A549 (cell line): ENCODE measurements around the gene SIGLEC7. TPM values are rescaled to one million over a fixed set of nuclear protein-coding genes. Genes with fewer than 3 reads are reported as not detected.

ENCODE experiments used
- ATAC-seq, 2 experiments: fragments of 200-7000 bp in 1 of 2; fragments of >200 bp in 1 of 2; cut with Nextera tagmentation in 1 of 2; cut with Tn5 transposase in 1 of 2; 3 replicates each; pipeline versions ENCODE4 v1.8.0 to v1.9.1; 2018 to 2020; ENCODE audit warnings: mild to moderate bottlenecking in 1 of 2, moderate library complexity in 1 of 2
- CTCF ChIA-PET: fragments of 300-600 bp; sonication (Branson Sonifier 250); formaldehyde crosslinking; extraction: SDS; loops from one replicate; lab custom pipeline; 2021; ENCODE audit warnings: antibody characterized with exemption, inconsistent platforms; lab: Yijun Ruan, JAX
- POLR2A ChIA-PET: fragments of 350-600 bp; formaldehyde crosslinking; extraction: SDS; loops from one replicate; lab custom pipeline; 2021; ENCODE audit warnings: antibody characterized with exemption, inconsistent platforms; lab: Yijun Ruan, JAX
- DNase-seq, 2 experiments: peaks; one replicate each; pipeline versions ENCODE4 v3.0.0 to v3.0.0-alpha.2; 2011 to 2016; ENCODE audit warnings: low read depth in 1 of 2, low spot score in 1 of 2
- FAIRE-seq: peaks from 2 replicates; lab custom pipeline; 2011; peaks lifted over from hg19 to GRCh38; lab: Jason Lieb, UNC
- H3K27ac ChIP-seq, 2 experiments: fragments of >200 bp; sonication (Bioruptor Twin); formaldehyde crosslinking; 3 replicates each; pipeline ENCODE4 v1.5.1; 2016 to 2017
- H3K4me1 ChIP-seq: fragments of >200 bp; sonication (Bioruptor Twin); formaldehyde crosslinking; 3 replicates; pipeline ENCODE4 v1.6.1; 2016
- H3K4me2 ChIP-seq: fragments of >200 bp; sonication (Bioruptor Twin); formaldehyde crosslinking; 3 replicates; pipeline ENCODE4 v1.6.1; 2016
- H3K4me3 ChIP-seq: fragments of >200 bp; sonication (Bioruptor Twin); formaldehyde crosslinking; 3 replicates; pipeline ENCODE4 v1.5.1; 2016
- H3K9me3 ChIP-seq: fragments of >200 bp; sonication (Bioruptor Twin); formaldehyde crosslinking; 3 replicates; pipeline ENCODE4 v1.6.1; 2016
- ATOH8 ChIP-seq: fragments of 250-450 bp; sonication (Bioruptor Pico); IDR thresholded peaks from 2 replicates; pipeline ENCODE4 v1.5.0; 2020; ENCODE audit warnings: low read depth, mild to moderate bottlenecking, moderate library complexity
- BCL3 ChIP-seq: fragments of >200 bp; sonication (Bioruptor Twin); formaldehyde crosslinking; IDR thresholded peaks from 3 replicates; pipeline ENCODE4 v1.6.1; 2016
- CBX8 ChIP-seq: fragments of 200-600 bp; sonication (generic); IDR thresholded peaks from 2 replicates; pipeline ENCODE4 v1.6.1; 2016
- CHD2 ChIP-seq: fragments of 150-350 bp; IDR thresholded peaks from 2 replicates; pipeline ENCODE4 v1.6.1; 2014; ENCODE audit warnings: low read length; ENCODE audit not compliant: partially characterized antibody
- EHMT2 ChIP-seq: fragments of 200-600 bp; sonication (generic); IDR thresholded peaks from 2 replicates; pipeline ENCODE4 v1.6.1; 2016; ENCODE audit warnings: antibody characterized with exemption, low read depth, mild to moderate bottlenecking, moderate library complexity
- EP300 ChIP-seq, 2 experiments: fragments of >200 bp; sonication (Bioruptor Twin); formaldehyde crosslinking; IDR thresholded peaks; 2 replicates in 1 of 2; 3 replicates in 1 of 2; pipeline ENCODE4 v1.6.1; 2016 to 2017
- FOSB ChIP-seq: fragments of 250-450 bp; sonication (Bioruptor Pico); IDR thresholded peaks from 2 replicates; pipeline ENCODE4 v1.5.0; 2020; ENCODE audit warnings: mild to moderate bottlenecking, moderate library complexity
- FOSL2 ChIP-seq, 2 experiments: fragments of 450-650 bp in 1 of 2; fragments of >200 bp in 1 of 2; sonication (Bioruptor Twin) in 1 of 2; formaldehyde crosslinking; IDR thresholded peaks; 2 replicates each; pipeline versions ENCODE4 v1.5.0 to v1.6.1; 2016 to 2020; ENCODE audit warnings: mild to moderate bottlenecking in 1 of 2, moderate library complexity in 1 of 2
- FOXS1 ChIP-seq: fragments of 250-450 bp; sonication (Bioruptor Pico); IDR thresholded peaks from 2 replicates; pipeline ENCODE4 v1.5.0; 2020; ENCODE audit warnings: mild to moderate bottlenecking, moderate library complexity
- GATA3 ChIP-seq: IDR thresholded peaks from 2 replicates; pipeline ENCODE4 v1.6.1; 2012; ENCODE audit warnings: borderline replicate concordance
- HEYL ChIP-seq: fragments of 250-450 bp; sonication (Bioruptor Pico); IDR thresholded peaks from 2 replicates; pipeline ENCODE4 v1.8.0; 2021; ENCODE audit warnings: mild to moderate bottlenecking, moderate library complexity
- HOXA7 ChIP-seq: fragments of 250-450 bp; sonication (Bioruptor Pico); IDR thresholded peaks from 2 replicates; pipeline ENCODE4 v1.5.0; 2020; ENCODE audit warnings: mild to moderate bottlenecking, moderate library complexity
- JUN ChIP-seq, 2 experiments: fragments of >200 bp; sonication (Bioruptor Twin); formaldehyde crosslinking; IDR thresholded peaks; 2 replicates in 1 of 2; 3 replicates in 1 of 2; pipeline ENCODE4 v1.6.1; 2016 to 2017
- MAZ ChIP-seq: fragments of 150-350 bp; IDR thresholded peaks from 2 replicates; pipeline ENCODE4 v1.6.1; 2014; ENCODE audit warnings: antibody characterized with exemption, low read depth, low read length, borderline replicate concordance
- NR3C1 ChIP-seq: fragments of >200 bp; sonication (Bioruptor Twin); formaldehyde crosslinking; IDR thresholded peaks from 3 replicates; pipeline ENCODE4 v1.6.1; 2017
- PHF8 ChIP-seq: fragments of 200-600 bp; sonication (generic); IDR thresholded peaks from 2 replicates; pipeline ENCODE4 v1.6.1; 2016; ENCODE audit warnings: low read depth, mild to moderate bottlenecking, antibody characterized with exemption, moderate library complexity, borderline replicate concordance
- POLR2A ChIP-seq: IDR thresholded peaks from 2 replicates; pipeline ENCODE4 v1.6.1; 2012; ENCODE audit warnings: mild to moderate bottlenecking, low read length
- RAD21 ChIP-seq, 2 experiments: fragments of >200 bp in 1 of 2; sonication (Bioruptor Twin) in 1 of 2; formaldehyde crosslinking in 1 of 2; IDR thresholded peaks in 1 of 2; conservative IDR thresholded peaks in 1 of 2; 2 replicates in 1 of 2; 3 replicates in 1 of 2; pipeline ENCODE4 v1.6.1; 2012 to 2018; ENCODE audit warnings: inconsistent platforms in 1 of 2
- RARB ChIP-seq: fragments of 250-450 bp; sonication (Bioruptor Pico); IDR thresholded peaks from 2 replicates; pipeline ENCODE4 v1.8.0; 2021; ENCODE audit warnings: mild to moderate bottlenecking, moderate library complexity
- RFX5 ChIP-seq: fragments of 450-650 bp; IDR thresholded peaks from 2 replicates; pipeline ENCODE4 v1.7.1; 2014; ENCODE audit warnings: antibody characterized with exemption, mild to moderate bottlenecking, moderate library complexity
- RNF2 ChIP-seq: fragments of 200-600 bp; sonication (generic); IDR thresholded peaks from 2 replicates; pipeline ENCODE4 v1.6.1; 2016; ENCODE audit warnings: low read depth, mild to moderate bottlenecking, antibody characterized with exemption, moderate library complexity, borderline replicate concordance
- SMC3 ChIP-seq: fragments of >200 bp; sonication (Bioruptor Twin); formaldehyde crosslinking; IDR thresholded peaks from 3 replicates; pipeline ENCODE4 v1.6.1; 2018; ENCODE audit warnings: inconsistent platforms
- SREBF2 ChIP-seq: fragments of 450-650 bp; IDR thresholded peaks from 2 replicates; pipeline ENCODE4 v1.6.1; 2014; ENCODE audit warnings: mild to moderate bottlenecking, moderate library complexity
- ZC3H11A ChIP-seq: fragments of 450-650 bp; IDR thresholded peaks from 2 replicates; pipeline ENCODE4 v1.6.1; 2014; ENCODE audit warnings: antibody characterized with exemption, mild to moderate bottlenecking
- WGBS: methylation state at CpG from one replicate; pipeline ENCODE4 v1.1.6; 2017; ENCODE audit errors: missing lambda C conversion rate; 5-methylcytosine and 5-hydroxymethylcytosine counted together
- polyA plus RNA-seq, 4 experiments: library from polyadenylated mRNA; depleted of rRNA in 3 of 4; stranded (reverse); fragments of >200 nt; fragmentation: RNase III in 1 of 4; extraction: RNeasy Plus Mini Kit Qiagen cat#74134 plus additional on column Dnase treatment in 1 of 4; gene quantifications; 2 replicates in 3 of 4; 3 replicates in 1 of 4; pipeline ENCODE4 v1.2.3, GENCODE V29; 2011 to 2017

SIGLEC7 gene
- polyA plus RNA-seq, 2 of the 4 experiments (the other 2 are of a cell fraction): not detected

GRCh38 chr19:51120160-51120559 is 21.9 kb upstream of the SIGLEC7 start:
- no peak overlapping the region for H3K27ac ChIP-seq
- no peak for TF ChIP-seq CBX8
- TF ChIP-seq EP300 (IDR thresholded peaks at IDR 0.05): no peak
- TF ChIP-seq FOSL2 (IDR thresholded peaks at IDR 0.05): no peak
- TF ChIP-seq FOSL2 (CRISPR knock-in tag; IDR thresholded peaks at IDR 0.05): no peak
- TF ChIP-seq ATOH8 (CRISPR knock-in tag): no peak
- no peak for TF ChIP-seq MAZ
- no peak for TF ChIP-seq PHF8
- no peak for TF ChIP-seq RFX5
- H3K9me3 ChIP-seq: no peaks in the 10 kb centered on the region
- DNase-seq: no peak
- no peak overlapping the region for H3K4me3 ChIP-seq
- no peak for ATAC-seq
- H3K4me2 ChIP-seq: no peak overlapping the region
- WGBS: 65% methylated on average over 6 of the region's 6 CpGs
- no peaks in the 10 kb centered on the region for H3K4me1 ChIP-seq
- ChIA-PET POLR2A (no interaction called here), CTCF (interaction anchor here (0.6 to 2.0 kb wide), 6 partner anchors 10 to 353 kb away, joined by 3 to 8 read pairs (median 4); no protein-coding TSS in a partner anchor)
- FAIRE-seq: no peak

GRCh38 chr19:51121257-51121656 is 20.8 kb upstream of the SIGLEC7 start:
- no peak for FAIRE-seq
- no peak overlapping the region for H3K27ac ChIP-seq
- no peak for DNase-seq
- H3K4me2 ChIP-seq: no peak overlapping the region
- ChIA-PET CTCF (interaction anchor here (0.7 to 2.0 kb wide), 4 partner anchors 11 to 283 kb away, joined by 3 to 8 read pairs (median 3); no protein-coding TSS in a partner anchor), POLR2A (no interaction called here)
- no peak for ATAC-seq
- WGBS: 75% methylated on average over 8 of the region's 8 CpGs
- no peak overlapping the region for H3K4me3 ChIP-seq
- no peaks in the 10 kb centered on the region for H3K9me3 ChIP-seq
- TF ChIP-seq POLR2A: no peak
- H3K4me1 ChIP-seq: no peaks in the 10 kb centered on the region

- no peak for FAIRE-seq
Observed at GRCh38 chr19:51122112-51122981, 19.8 kb upstream of the SIGLEC7 start.

More at GRCh38 chr19:51122112-51122981, 19.8 kb upstream of the SIGLEC7 start:
- CTCF ChIA-PET: interaction anchor here (0.6 to 0.8 kb wide), 6 partner anchors 21 to 695 kb away, joined by 3 read pairs; no protein-coding TSS in a partner anchor
- H3K9me3 ChIP-seq: no peaks in the 10 kb centered on the region
- no peak for TF ChIP-seq SREBF2
- no peak for TF ChIP-seq GATA3
- no peak for TF ChIP-seq RFX5
- no peak for TF ChIP-seq JUN (IDR thresholded peaks at IDR 0.05)
- TF ChIP-seq POLR2A: no peak
- TF ChIP-seq NR3C1: no peak
- TF ChIP-seq SMC3: no peak
- no peak for TF ChIP-seq BCL3
- no peak for TF ChIP-seq FOSB (CRISPR knock-in tag)
- no peak for TF ChIP-seq ZC3H11A
- TF ChIP-seq RARB: no peak
- no peak for TF ChIP-seq EP300 (IDR thresholded peaks at IDR 0.05)
- TF ChIP-seq EHMT2: no peak
- TF ChIP-seq CHD2: no peak
- TF ChIP-seq HOXA7 (CRISPR knock-in tag): no peak
- no peak for TF ChIP-seq RAD21 (conservative IDR thresholded peaks at IDR 0.05 in 1 of 2, IDR thresholded peaks at IDR 0.05 in 1 of 2)
- TF ChIP-seq FOXS1 (CRISPR knock-in tag): no peak
- TF ChIP-seq RNF2: no peak
- TF ChIP-seq HEYL: no peak
- TF ChIP-seq, all 56 proteins: peak for 0
- Histone ChIP-seq H3K27ac (no peak overlapping the region), H3K4me2 (no peak overlapping the region), H3K4me3 (no peak overlapping the region), H3K4me1 (no peaks in the 10 kb centered on the region)
- ATAC-seq (no peak; a peak in 1 of 6 replicates), DNase-seq (no peak)
- WGBS: 59% methylated on average over 21 of the region's 22 CpGs
- POLR2A ChIA-PET: no interaction called here
